H1 (cell line): ENCODE results near the gene FAM83F. TPM values are rescaled to one million over a fixed set of nuclear protein-coding genes. Genes with fewer than 3 reads are reported as not detected.

Source experiments
- CTCF ChIA-PET: fragments of 300-600 bp; sonication (Branson Sonifier 250); formaldehyde crosslinking; loops from one replicate; lab custom pipeline; 2021; ENCODE audit not compliant: partially characterized antibody; lab: Charles Lee
- POLR2A ChIA-PET: fragments of 300-600 bp; sonication (Branson Sonifier 250); formaldehyde crosslinking; loops from one replicate; lab custom pipeline; 2021; ENCODE audit warnings: inconsistent platforms; ENCODE audit not compliant: partially characterized antibody; lab: Charles Lee
- DNase-seq, 2 experiments: peaks; one replicate each; pipeline versions ENCODE4 v3.0.0 to v3.0.0-alpha.2; 2010 to 2022; ENCODE audit warnings: low spot score in 2 of 2, low read depth in 1 of 2, mixed read lengths in 1 of 2
- FAIRE-seq: peaks from 2 replicates; lab custom pipeline; 2011; peaks lifted over from hg19 to GRCh38; lab: Jason Lieb, UNC
- H2AFZ ChIP-seq: 2 replicates; pipeline ENCODE4 v1.8.1; 2012; ENCODE audit warnings: low read length, inconsistent platforms
- H2AK5ac ChIP-seq: 2 replicates; pipeline ENCODE4 v1.6.1; 2013; ENCODE audit warnings: low read depth, low read length
- H2BK120ac ChIP-seq: replicated peaks from 2 replicates; pipeline ENCODE3; 2013; ENCODE audit warnings: low read depth, low read length, inconsistent platforms
- H2BK12ac ChIP-seq: 2 replicates; pipeline ENCODE4 v1.6.1; 2013; ENCODE audit warnings: low read depth, low read length
- H2BK15ac ChIP-seq: 2 replicates; pipeline ENCODE4 v1.6.1; 2013; ENCODE audit warnings: low read length
- H2BK20ac ChIP-seq: 2 replicates; pipeline ENCODE4 v1.6.1; 2013; ENCODE audit warnings: low read length
- H2BK5ac ChIP-seq: 2 replicates; pipeline ENCODE4 v1.6.1; 2013; ENCODE audit warnings: low read depth, low read length
- H3K14ac ChIP-seq: 2 replicates; pipeline ENCODE4 v1.6.1; 2013; ENCODE audit warnings: inconsistent platforms; ENCODE audit not compliant: insufficient read length
- H3K18ac ChIP-seq: 2 replicates; pipeline ENCODE4 v1.6.1; 2013; ENCODE audit warnings: low read length; ENCODE audit errors: extremely low read depth
- H3K23ac ChIP-seq: 2 replicates; pipeline ENCODE4 v1.6.1; 2013; ENCODE audit warnings: inconsistent platforms; ENCODE audit not compliant: insufficient read length
- H3K23me2 ChIP-seq: 2 replicates; pipeline ENCODE4 v1.6.1; 2013; ENCODE audit warnings: low read depth, low read length
- H3K27ac ChIP-seq: 2 replicates; pipeline ENCODE4 v1.6.1; 2011; ENCODE audit warnings: low read depth, low read length, inconsistent platforms
- H3K27me3 ChIP-seq, 4 experiments: replicated peaks in 1 of 4; 1 replicate in 1 of 4; 2 replicates in 3 of 4; pipeline versions ENCODE4 v1.6.1 to v1.8.1; 2011 to 2013; ENCODE audit warnings: low read length in 3 of 4, mild to moderate bottlenecking in 3 of 4, inconsistent platforms in 2 of 4, mixed read lengths in 2 of 4, moderate library complexity in 1 of 4; ENCODE audit not compliant: control insufficient read depth in 3 of 4, insufficient read depth in 3 of 4; ENCODE audit errors: extremely low read depth in 1 of 4
- H3K36me3 ChIP-seq, 4 experiments: 2 replicates each; pipeline versions ENCODE4 v1.6.1 to v1.8.1; 2011 to 2013; ENCODE audit warnings: mild to moderate bottlenecking in 4 of 4, low read length in 3 of 4, moderate library complexity in 2 of 4, control low read depth in 1 of 4, inconsistent platforms in 1 of 4; ENCODE audit not compliant: insufficient read depth in 4 of 4, control insufficient read depth in 2 of 4
- H3K4ac ChIP-seq: replicated peaks from 2 replicates; pipeline ENCODE3; 2013; ENCODE audit warnings: low read length, low read depth, mixed read lengths, inconsistent platforms; ENCODE audit not compliant: insufficient read length
- H3K4me1 ChIP-seq, 4 experiments: replicated peaks in 1 of 4; 1 replicate in 1 of 4; 2 replicates in 3 of 4; pipeline versions ENCODE4 v1.6.1 to v1.8.1; 2011 to 2013; ENCODE audit warnings: low read length in 3 of 4, inconsistent platforms in 2 of 4, mixed read lengths in 1 of 4; ENCODE audit not compliant: insufficient read depth in 4 of 4, control insufficient read depth in 3 of 4
- H3K4me2 ChIP-seq, 2 experiments: 2 replicates each; pipeline versions ENCODE4 v1.6.1 to v1.8.1; 2011 to 2013; ENCODE audit warnings: low read depth in 2 of 2, low read length in 2 of 2, control low read depth in 1 of 2, inconsistent platforms in 1 of 2, mild to moderate bottlenecking in 1 of 2; ENCODE audit not compliant: insufficient read depth in 1 of 2
- H3K4me3 ChIP-seq, 4 experiments: fragments of 200-600, 300-600 bp in 1 of 4; sonication (generic), shearing (Covaris generic), sonication (Bioruptor Twin) in 1 of 4; 2 replicates each; pipeline versions ENCODE4 v1.5.1 to v1.8.1; 2011 to 2016; ENCODE audit warnings: low read length in 4 of 4, low read depth in 3 of 4, control low read depth in 2 of 4, inconsistent platforms in 2 of 4, mild to moderate bottlenecking in 2 of 4, mixed read lengths in 1 of 4, moderate library complexity in 1 of 4; ENCODE audit not compliant: insufficient read depth in 2 of 4; ENCODE audit errors: extremely low read depth in 1 of 4
- H3K56ac ChIP-seq: replicated peaks from 2 replicates; pipeline ENCODE3; 2013; ENCODE audit warnings: low read depth, mild to moderate bottlenecking, mixed read lengths, low read length, inconsistent platforms; ENCODE audit not compliant: insufficient read length
- H3K79me1 ChIP-seq: 2 replicates; pipeline ENCODE4 v1.6.1; 2013; ENCODE audit warnings: low read depth, low read length, control low read depth
- H3K79me2 ChIP-seq, 2 experiments: 2 replicates each; pipeline versions ENCODE4 v1.6.1 to v1.8.1; 2012 to 2013; ENCODE audit warnings: low read length in 2 of 2, mild to moderate bottlenecking in 2 of 2, inconsistent platforms in 1 of 2; ENCODE audit not compliant: insufficient read depth in 2 of 2, control insufficient read depth in 1 of 2
- H3K9ac ChIP-seq, 4 experiments: replicated peaks in 1 of 4; 1 replicate in 1 of 4; 2 replicates in 3 of 4; pipeline versions ENCODE4 v1.6.1 to v1.8.1; 2011 to 2013; ENCODE audit warnings: low read depth in 3 of 4, low read length in 3 of 4, control low read depth in 2 of 4, mild to moderate bottlenecking in 2 of 4, moderate library complexity in 2 of 4, inconsistent platforms in 1 of 4; ENCODE audit errors: extremely low read depth in 1 of 4
- H3K9me3 ChIP-seq, 2 experiments: 2 replicates each; pipeline versions ENCODE4 v1.6.1 to v1.8.1; 2012 to 2013; ENCODE audit warnings: mild to moderate bottlenecking in 2 of 2, moderate library complexity in 2 of 2, control low read depth in 1 of 2, inconsistent platforms in 1 of 2, low read depth in 1 of 2, low read length in 1 of 2, mixed read lengths in 1 of 2; ENCODE audit not compliant: insufficient read depth in 2 of 2
- H4K20me1 ChIP-seq, 2 experiments: replicated peaks in 1 of 2; 2 replicates each; pipeline versions ENCODE3 to v1.8.1; 2011 to 2013; ENCODE audit warnings: inconsistent platforms in 2 of 2, low read length in 2 of 2, mild to moderate bottlenecking in 1 of 2; ENCODE audit not compliant: insufficient read depth in 2 of 2, control insufficient read depth in 1 of 2
- H4K5ac ChIP-seq: 2 replicates; pipeline ENCODE4 v1.6.1; 2013; ENCODE audit warnings: low read length, low read depth, mixed read lengths, inconsistent platforms; ENCODE audit not compliant: insufficient read length
- H4K8ac ChIP-seq: 2 replicates; pipeline ENCODE4 v1.8.0; 2013; ENCODE audit warnings: mild to moderate bottlenecking, moderate library complexity, low read length, inconsistent platforms; ENCODE audit not compliant: insufficient read depth; ENCODE audit errors: extremely low read depth
- H4K91ac ChIP-seq: replicated peaks from 2 replicates; pipeline ENCODE3; 2013; ENCODE audit warnings: low read length, mixed read lengths, inconsistent platforms; ENCODE audit not compliant: insufficient read length
- ATF3 ChIP-seq: IDR thresholded peaks from 2 replicates; pipeline ENCODE4 v1.6.1; 2011; ENCODE audit warnings: low read depth, mild to moderate bottlenecking, low read length; ENCODE audit not compliant: insufficient read depth
- CTBP2 ChIP-seq: IDR thresholded peaks from 2 replicates; pipeline ENCODE4 v1.7.0; 2011; ENCODE audit warnings: borderline replicate concordance, mild to moderate bottlenecking, moderate library complexity, mixed read lengths, low read length; ENCODE audit not compliant: insufficient read depth, insufficient read length
- EZH2 ChIP-seq: fragments of 200-600 bp; sonication (generic); IDR thresholded peaks from 2 replicates; pipeline ENCODE4 v1.7.1; 2012; ENCODE audit warnings: low read depth, mild to moderate bottlenecking, moderate library complexity, low read length, inconsistent platforms; ENCODE audit not compliant: severe bottlenecking
- GTF2F1 ChIP-seq: IDR thresholded peaks from 2 replicates; pipeline ENCODE4 v1.6.1; 2012; ENCODE audit warnings: low read depth, low read length, improper control_type of control experiment, borderline replicate concordance
- HDAC2 ChIP-seq, 2 experiments: fragments of 300-600 bp in 1 of 2; sonication (generic) in 1 of 2; IDR thresholded peaks; 2 replicates each; pipeline ENCODE4 v1.6.1; 2011 to 2012; ENCODE audit warnings: low read depth in 2 of 2, low read length in 2 of 2, mild to moderate bottlenecking in 2 of 2, moderate library complexity in 2 of 2, borderline replicate concordance in 1 of 2, inconsistent platforms in 1 of 2
- JUND ChIP-seq: IDR thresholded peaks from 2 replicates; pipeline ENCODE4 v1.6.1; 2011; ENCODE audit warnings: mild to moderate bottlenecking, improper control_type of control experiment, low read length
- MAX ChIP-seq: IDR thresholded peaks from 2 replicates; pipeline ENCODE4 v1.6.1; 2012; ENCODE audit warnings: inconsistent platforms
- NRF1 ChIP-seq: IDR thresholded peaks from 2 replicates; pipeline ENCODE4 v1.6.1; 2011; ENCODE audit warnings: mild to moderate bottlenecking, low read depth, low read length, improper control_type of control experiment
- PHF8 ChIP-seq: fragments of 200-600 bp; sonication (generic); conservative IDR thresholded peaks from 2 replicates; pipeline ENCODE4 v1.7.1; 2012; ENCODE audit warnings: low read depth, mild to moderate bottlenecking, inconsistent platforms, low read length, moderate library complexity
- POLR2A ChIP-seq, 2 experiments: IDR thresholded peaks; 1 replicate in 1 of 2; 2 replicates in 1 of 2; pipeline ENCODE4 v1.6.1; 2011; ENCODE audit warnings: low read depth in 2 of 2, low read length in 2 of 2, mild to moderate bottlenecking in 2 of 2; ENCODE audit errors: control extremely low read depth in 1 of 2
- RBBP5 ChIP-seq: IDR thresholded peaks from 2 replicates; pipeline ENCODE4 v1.7.1; 2012; ENCODE audit warnings: low read depth, mild to moderate bottlenecking, inconsistent platforms, low read length, moderate library complexity, borderline replicate concordance
- TCF12 ChIP-seq: IDR thresholded peaks from 2 replicates; pipeline ENCODE4 v1.6.1; 2011; ENCODE audit warnings: low read depth, mild to moderate bottlenecking, low read length
- WGBS, 2 experiments: shearing (Covaris generic) in 1 of 2; methylation state at CpG; one replicate each; pipeline versions ENCODE4 v1.1.6 to v1.1.7; 2013 to 2015; ENCODE audit warnings: low lambda C conversion rate in 2 of 2, mixed read lengths in 2 of 2, inconsistent platforms in 1 of 2, low coverage in 1 of 2, missing lambda C conversion rate in 1 of 2; ENCODE audit not compliant: insufficient replicate concordance in 2 of 2, insufficient coverage in 1 of 2, insufficient read length in 1 of 2; ENCODE audit errors: extremely low coverage in 1 of 2, missing lambda C conversion rate in 1 of 2; 5-methylcytosine and 5-hydroxymethylcytosine counted together
- polyA plus RNA-seq, 7 experiments: library from polyadenylated mRNA; depleted of rRNA in 3 of 7; stranded (reverse) in 5 of 7; unstranded in 2 of 7; fragments of >200 nt in 5 of 7; fragments of 200-250 nt in 2 of 7; gene quantifications; 1 replicate in 5 of 7; 2 replicates in 1 of 7; 4 replicates in 1 of 7; pipeline versions ENCODE4 v1.2.1 to v1.2.3, GENCODE V29; 2011 to 2013; ENCODE audit warnings: missing spikeins in 2 of 7, mixed read lengths in 2 of 7
- total RNA-seq: library from RNA; stranded (reverse); fragmentation: NEBNext Ultra II Directional; extraction: Animal tissue kit (Norgen Biotek cat#: 25700); gene quantifications from 2 replicates; pipeline ENCODE4 v1.2.1, GENCODE V29; 2021

FAM83F gene
- total and polyA plus RNA-seq, 2 of the 8 experiments (the other 6 are each of a cell fraction or from before 2014, with no cell fraction given), result 8.6 to 18.9 TPM

- Histone ChIP-seq H2BK5ac (no peak overlapping the region), H3K36me3 (peaks cover 0 to 20% (median 8%) of the 10 kb centered on the region in 4 experiments; a peak in 5 of 8 replicates), H2AK5ac (no peak overlapping the region), H3K9ac (no peak overlapping the region), H3K4me3 (no peak overlapping the region), H3K27me3 (no peaks in the 10 kb centered on the region), H4K5ac (no peak overlapping the region), H2BK15ac (no peak overlapping the region), H4K20me1 (peaks cover 5 to 6% of the 10 kb centered on the region in 2 experiments), H3K9me3 (no peaks in the 10 kb centered on the region), H3K27ac (no peak overlapping the region), H3K79me2 (no peaks in the 10 kb centered on the region), H3K4me2 (no peak overlapping the region), H3K23me2 (no peaks in the 10 kb centered on the region), H4K91ac (no peak overlapping the region), H2BK20ac (no peak overlapping the region), H3K4ac (no peak overlapping the region), H3K79me1 (no peaks in the 10 kb centered on the region), H3K18ac (no peak overlapping the region), H3K23ac (no peak overlapping the region), H4K8ac (no peak overlapping the region), H3K56ac (no peak overlapping the region), H3K4me1 (peaks cover 0 to 3% (median 0%) of the 10 kb centered on the region in 4 experiments; a peak in 1 of 7 replicates), H2BK120ac (no peak overlapping the region), H2AFZ (no peak overlapping the region), H2BK12ac (no peak overlapping the region), H3K14ac (no peak overlapping the region)
- ChIA-PET POLR2A (interaction anchor here (0.7 to 2.7 kb wide), 7 partner anchors 14 to 362 kb away, joined by 3 to 13 read pairs (median 4); no protein-coding TSS in a partner anchor), CTCF (interaction anchor here (0.7 to 13.2 kb wide), 37 partner anchors 8 to 489 kb away, joined by 3 to 159 read pairs (median 8); partner anchors contain the start of gene FAM83F)
- DNase-seq (no peak), FAIRE-seq (no peak)
- 83% methylated on average over 13 of the region's 16 CpGs; no CpG with 5 or more reads in 1 of the 2 experiments for WGBS, 2 experiments
- TF ChIP-seq JUND, result no peak
- TF ChIP-seq POLR2A (IDR thresholded peaks at IDR 0.05; ENCODE audit: control extremely low read depth in 1 of 2, low read depth in 2 of 2, low read length in 2 of 2), result no peak
- TF ChIP-seq PHF8, result no peak
- no peak for TF ChIP-seq TCF12
- no peak for TF ChIP-seq GTF2F1
- TF ChIP-seq RBBP5, result no peak
- TF ChIP-seq HDAC2 (IDR thresholded peaks at IDR 0.05; ENCODE audit: borderline replicate concordance in 1 of 2, low read depth in 2 of 2, low read length in 2 of 2), result no peak
- TF ChIP-seq EZH2, result no peak
- TF ChIP-seq CTBP2, result no peak
- no peak for TF ChIP-seq MAX
- TF ChIP-seq ATF3, result no peak
- TF ChIP-seq NRF1, result no peak
These were observed 28.6 kb downstream of the FAM83F start for GRCh38 chr22:40023341-40023841.
